Urinary bladder (tissue), 4 donors: ENCODE results near the gene HAPLN3. TPM values are rescaled to one million over a fixed set of nuclear protein-coding genes. Genes with fewer than 3 reads are reported as not detected.

Source experiments
- DNase-seq: peaks from one replicate; pipeline ENCODE4 v3.0.0-alpha.2; 2015; ENCODE audit errors: extremely low spot score
- H3K27ac ChIP-seq: one replicate; pipeline ENCODE4 v1.5.1; 2013; ENCODE audit warnings: low read depth, mild to moderate bottlenecking, moderate library complexity
- H3K36me3 ChIP-seq: one replicate; pipeline ENCODE4 v1.6.1; 2013; ENCODE audit warnings: mild to moderate bottlenecking, moderate library complexity; ENCODE audit not compliant: insufficient read depth
- H3K4me1 ChIP-seq: one replicate; pipeline ENCODE4 v1.6.1; 2013; ENCODE audit warnings: mild to moderate bottlenecking, moderate library complexity; ENCODE audit not compliant: insufficient read depth
- H3K4me3 ChIP-seq: one replicate; pipeline ENCODE4 v1.5.1; 2013; ENCODE audit warnings: low read depth, low read length
- WGBS: extraction: QIAGEN DNeasy Blood & Tissue Kit; methylation state at CpG from one replicate; pipeline ENCODE4 v1.1.7; 2013; 5-methylcytosine and 5-hydroxymethylcytosine counted together
- polyA plus RNA-seq: library from polyadenylated mRNA; stranded (reverse); fragments of 200-250 nt; gene quantifications from one replicate; pipeline ENCODE4 v1.2.3, GENCODE V29; 2013
- total RNA-seq: library from RNA; depleted of rRNA; stranded (reverse); fragments of >200 nt; gene quantifications from one replicate; pipeline ENCODE4 v1.2.3, GENCODE V29; 2014
- donor health status: healthy with polysubstance abuse.
- donor health status: healthy.

The HAPLN3 gene
- total and polyA plus RNA-seq, 2 donors: 6.6 to 9.2 TPM

GRCh38 chr15:88849376-88850072, 45.8 kb downstream of the HAPLN3 start:
- Histone ChIP-seq H3K4me1 (no peaks in the 10 kb centered on the region), H3K36me3 (no peaks in the 10 kb centered on the region), H3K4me3 (no peak overlapping the region), H3K27ac (no peak overlapping the region)
- no peak for DNase-seq
- 80% methylated on average over 22 of the region's 22 CpGs for WGBS

GRCh38 chr15:88848203-88848602, 47.1 kb downstream of the HAPLN3 start:
- DNase-seq: no peak
- Histone ChIP-seq H3K27ac (no peak overlapping the region), H3K4me3 (no peak overlapping the region), H3K4me1 (no peaks in the 10 kb centered on the region), H3K36me3 (no peaks in the 10 kb centered on the region)
- 92% methylated on average over 3 of the region's 3 CpGs for WGBS

- H3K27ac ChIP-seq: no peak overlapping the region
- no peaks in the 10 kb centered on the region for H3K36me3 ChIP-seq
- no peak overlapping the region for H3K4me3 ChIP-seq
- H3K4me1 ChIP-seq: no peaks in the 10 kb centered on the region
- no peak for DNase-seq
- 81% methylated on average over 20 of the region's 20 CpGs for WGBS
These were observed 48.2 kb downstream of the HAPLN3 start for GRCh38 chr15:88847144-88847543.

GRCh38 chr15:88845616-88846015, 49.7 kb downstream of the HAPLN3 start:
- Histone ChIP-seq H3K36me3 (no peaks in the 10 kb centered on the region), H3K4me1 (no peaks in the 10 kb centered on the region), H3K4me3 (no peak overlapping the region), H3K27ac (no peak overlapping the region)
- WGBS: 93% methylated on average over 15 of the region's 15 CpGs
- no peak for DNase-seq

GRCh38 chr15:88844749-88845386, 50.5 kb downstream of the HAPLN3 start:
- no peaks in the 10 kb centered on the region for H3K4me1 ChIP-seq
- no peak overlapping the region for H3K4me3 ChIP-seq
- 30% methylated on average over 5 of the region's 5 CpGs for WGBS
- no peak for DNase-seq
- no peak overlapping the region for H3K27ac ChIP-seq
- no peaks in the 10 kb centered on the region for H3K36me3 ChIP-seq

GRCh38 chr15:88843334-88843733, 52.0 kb downstream of the HAPLN3 start:
- 92% methylated on average over 21 of the region's 21 CpGs for WGBS
- no peaks in the 10 kb centered on the region for H3K36me3 ChIP-seq

GRCh38 chr15:88842156-88842555, 53.2 kb downstream of the HAPLN3 start:
- Histone ChIP-seq H3K4me3 (no peak overlapping the region), H3K36me3 (no peaks in the 10 kb centered on the region), H3K4me1 (no peaks in the 10 kb centered on the region), H3K27ac (no peak overlapping the region)
- no peak for DNase-seq
- WGBS: 84% methylated on average over 4 of the region's 4 CpGs

More at GRCh38 chr15:88843334-88843733, 52.0 kb downstream of the HAPLN3 start:
- DNase-seq: no peak
- Histone ChIP-seq H3K27ac (no peak overlapping the region), H3K4me3 (no peak overlapping the region), H3K4me1 (no peaks in the 10 kb centered on the region)

GRCh38 chr15:88841236-88841635, 54.1 kb downstream of the HAPLN3 start:
- Histone ChIP-seq H3K27ac (no peak overlapping the region), H3K36me3 (no peaks in the 10 kb centered on the region), H3K4me1 (no peaks in the 10 kb centered on the region), H3K4me3 (no peak overlapping the region)
- 74% methylated on average over 1 of the region's 1 CpG for WGBS
- DNase-seq: no peak

- Histone ChIP-seq H3K4me3 (no peak overlapping the region), H3K27ac (no peak overlapping the region), H3K4me1 (no peaks in the 10 kb centered on the region), H3K36me3 (no peaks in the 10 kb centered on the region)
- 84% methylated on average over 16 of the region's 16 CpGs for whole genome bisulfite sequencing
- no peak for DNase-seq
These were observed 55.4 kb downstream of the HAPLN3 start for GRCh38 chr15:88839961-88840360.

- no peaks in the 10 kb centered on the region for H3K36me3 ChIP-seq
- WGBS: 55% methylated on average over 3 of the region's 3 CpGs
- H3K4me1 ChIP-seq: no peaks in the 10 kb centered on the region
- DNase-seq: no peak
- no peak overlapping the region for H3K27ac ChIP-seq
- no peak overlapping the region for H3K4me3 ChIP-seq
These were observed 56.2 kb downstream of the HAPLN3 start for GRCh38 chr15:88839146-88839545.

- H3K36me3 ChIP-seq: no peaks in the 10 kb centered on the region
- no peak for DNase-seq
- WGBS: 89% methylated on average over 18 of the region's 18 CpGs
- no peak overlapping the region for H3K27ac ChIP-seq
- H3K4me3 ChIP-seq: no peak overlapping the region
- no peaks in the 10 kb centered on the region for H3K4me1 ChIP-seq
These were observed 56.7 kb downstream of the HAPLN3 start for GRCh38 chr15:88838667-88839066.

- 66% methylated on average over 2 of the region's 2 CpGs for whole genome bisulfite sequencing
- no peaks in the 10 kb centered on the region for H3K36me3 ChIP-seq
These were observed 59.7 kb downstream of the HAPLN3 start for GRCh38 chr15:88835646-88836045.

GRCh38 chr15:88835119-88835518, 60.2 kb downstream of the HAPLN3 start:
- whole genome bisulfite sequencing: 88% methylated on average over 4 of the region's 4 CpGs
- Histone ChIP-seq H3K4me3 (no peak overlapping the region), H3K4me1 (no peaks in the 10 kb centered on the region), H3K36me3 (no peaks in the 10 kb centered on the region), H3K27ac (no peak overlapping the region)
- DNase-seq: no peak

More at GRCh38 chr15:88835646-88836045, 59.7 kb downstream of the HAPLN3 start:
- DNase-seq: no peak
- no peak overlapping the region for H3K27ac ChIP-seq
- H3K4me1 ChIP-seq: no peaks in the 10 kb centered on the region
- H3K4me3 ChIP-seq: no peak overlapping the region

- DNase-seq: no peak
- no peaks in the 10 kb centered on the region for H3K36me3 ChIP-seq
- H3K4me3 ChIP-seq: no peak overlapping the region
- no peak overlapping the region for H3K27ac ChIP-seq
- WGBS: 44% methylated on average over 14 of the region's 14 CpGs
- no peaks in the 10 kb centered on the region for H3K4me1 ChIP-seq
These were observed 61.0 kb downstream of the HAPLN3 start for GRCh38 chr15:88834211-88834812.
